NCI-H510A (cell line): ENCODE results near the gene HCN3.

Source experiments
- DNase-seq: peaks from one replicate; lab custom pipeline; 2025; lab: John Stamatoyannopoulos, UW

The HCN3 gene

DNA sequence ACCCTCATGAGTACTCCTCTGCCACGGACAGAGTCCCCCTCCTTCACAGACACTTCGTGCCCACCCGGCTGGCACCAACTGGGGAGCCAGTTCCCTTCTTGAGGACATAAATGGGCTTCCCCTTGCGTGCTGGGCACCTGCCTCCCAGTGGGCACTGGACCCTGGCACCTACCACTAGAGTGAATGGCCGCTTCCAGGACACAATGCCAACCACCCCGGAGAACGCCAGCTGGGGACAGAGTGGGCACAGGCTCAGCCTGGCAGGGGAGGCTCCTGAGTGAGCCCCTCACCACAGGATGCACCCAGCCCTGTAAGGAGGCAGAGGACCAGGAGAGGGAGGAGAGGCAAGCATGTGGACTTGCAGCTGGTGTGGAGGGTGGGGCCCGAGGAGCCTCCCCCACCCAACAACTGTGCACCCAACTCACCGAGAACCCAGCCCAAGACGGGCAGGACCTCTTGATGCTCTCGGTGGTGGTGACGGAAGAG, 23.0 kb upstream of the HCN3 start:
- no peak for DNase-seq

DNA sequence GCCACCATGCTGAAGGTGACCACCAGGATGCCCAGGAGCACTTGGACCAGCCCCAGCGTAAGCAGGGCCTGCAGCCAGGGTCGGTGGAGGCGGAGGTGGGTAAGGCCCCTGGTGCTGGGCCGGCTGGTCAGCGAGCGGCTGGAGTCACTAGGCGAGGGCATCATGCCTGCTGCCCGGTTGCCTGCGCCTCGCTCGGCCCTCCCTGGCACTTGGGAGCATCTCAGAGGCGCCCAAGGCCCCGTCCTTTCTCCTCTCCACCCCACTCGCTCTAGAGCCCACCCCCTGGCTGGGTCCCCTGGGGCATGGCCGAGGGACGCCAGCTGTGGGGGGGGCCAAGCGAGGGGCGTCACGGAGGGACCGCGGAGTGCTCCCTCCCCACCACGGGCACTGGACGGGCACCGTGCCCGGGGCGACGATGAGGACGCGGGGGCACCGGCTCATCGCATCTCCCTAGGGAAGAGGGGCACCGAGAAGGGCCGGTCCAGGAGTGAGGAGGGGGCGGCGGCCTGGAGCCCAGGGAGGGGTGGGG, 22.5 kb upstream of the HCN3 start:
- DNase-seq: no peak

DNA sequence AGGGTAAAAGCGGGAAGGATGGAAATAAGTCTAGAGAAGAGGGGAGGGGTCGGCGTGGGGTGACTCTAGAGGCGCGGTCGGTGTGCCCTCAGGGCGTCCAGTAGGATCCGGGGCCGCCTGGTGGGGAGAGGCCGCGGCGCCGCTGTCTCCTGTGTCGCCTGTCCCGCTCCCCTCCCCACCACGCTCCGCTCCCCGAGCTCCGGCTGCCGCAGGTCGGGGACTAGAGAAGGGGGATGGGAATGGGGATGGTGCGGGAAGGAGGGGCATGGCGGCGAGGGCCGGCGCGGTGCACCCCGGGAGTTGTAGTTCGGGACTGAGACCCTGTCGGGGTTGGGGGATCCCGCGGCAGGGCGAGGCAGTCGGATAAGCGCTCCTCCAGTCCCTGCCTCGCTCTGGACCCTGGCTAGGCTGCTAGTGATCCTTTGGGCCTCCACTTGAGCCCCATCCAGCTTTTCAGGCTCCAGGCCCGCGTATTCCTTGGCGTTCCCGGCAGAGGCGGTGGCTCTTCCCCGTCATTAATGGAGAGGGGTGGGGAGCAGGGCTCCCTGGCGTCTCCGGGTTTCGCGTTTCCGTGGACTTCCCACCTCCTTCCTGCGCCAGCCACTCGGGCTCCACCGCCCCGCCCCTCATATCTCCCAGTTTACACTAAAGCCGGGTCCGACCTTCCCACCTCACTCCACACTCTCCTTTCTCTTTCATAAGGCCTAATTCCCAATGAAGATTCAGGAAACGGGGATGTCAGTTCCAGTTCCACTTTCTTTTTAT, 21.8 kb upstream of the HCN3 start, which contains the start of gene ENTREP3:
Gene ENTREP3 (minus strand): TSS at position 241 of the 765 bp plus-strand sequence. CDS start 606 bp downstream, outside the sequence.
- DNase-seq: peak; percentile 49

DNA sequence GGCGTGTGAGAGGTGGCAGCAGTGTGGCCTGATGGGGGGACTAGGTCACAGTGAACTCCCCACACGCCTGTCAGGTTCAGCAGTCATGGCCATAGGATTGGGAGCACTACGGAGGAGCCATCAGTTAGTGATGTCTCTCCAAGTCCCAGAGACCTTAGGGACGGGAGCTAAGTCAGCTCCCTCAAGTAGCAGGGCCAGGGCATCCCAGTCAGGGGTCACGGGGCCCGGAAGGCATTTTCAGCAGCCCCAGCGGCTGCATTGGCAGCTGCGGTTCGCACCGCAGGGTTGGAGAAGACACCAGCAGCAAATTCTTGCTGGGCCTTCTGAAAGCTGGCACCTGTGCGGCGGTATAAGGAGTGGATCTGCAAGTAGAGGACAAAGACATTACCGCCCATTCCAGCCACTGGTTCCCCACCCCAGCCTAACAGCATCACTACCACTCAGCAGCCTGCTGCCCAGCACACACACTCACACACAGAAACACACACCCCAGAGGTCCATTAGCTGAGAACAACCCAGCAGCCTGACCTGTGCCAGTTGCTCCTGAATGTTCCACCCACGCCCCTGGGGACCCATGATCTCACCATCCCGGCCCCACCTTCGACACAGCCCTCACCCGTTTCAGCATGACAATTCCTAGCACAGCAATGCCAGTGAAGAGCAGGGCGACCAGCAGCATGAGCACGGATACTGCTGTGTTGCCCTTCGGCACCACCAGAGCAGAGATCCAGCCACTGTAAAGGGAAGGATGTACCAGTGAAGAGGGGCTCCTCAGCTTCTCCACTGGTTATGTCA, 21.0 kb upstream of the HCN3 start:
- no peak for DNase-seq

DNA sequence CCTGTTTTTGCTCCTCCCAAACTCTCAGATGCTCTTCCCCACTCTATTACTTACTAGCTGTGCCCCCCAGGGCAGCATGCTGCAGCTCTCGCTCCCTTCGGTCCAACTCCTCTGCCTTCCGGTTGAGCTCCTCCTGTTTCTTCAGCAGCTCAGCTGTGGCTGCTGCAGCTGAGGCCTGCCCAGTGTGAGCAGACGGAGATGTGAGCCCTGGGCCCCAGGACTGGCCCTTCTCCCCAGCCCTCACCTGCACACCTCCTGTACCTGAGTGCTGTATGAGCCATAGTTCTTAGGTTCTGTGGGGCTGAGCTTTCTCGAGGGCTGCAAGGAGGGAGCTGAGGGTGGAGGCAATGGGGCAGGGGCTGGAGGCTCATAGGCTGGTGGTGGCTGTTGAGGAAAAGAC, 17.0 kb upstream of the HCN3 start:
- DNase-seq: no peak

DNA sequence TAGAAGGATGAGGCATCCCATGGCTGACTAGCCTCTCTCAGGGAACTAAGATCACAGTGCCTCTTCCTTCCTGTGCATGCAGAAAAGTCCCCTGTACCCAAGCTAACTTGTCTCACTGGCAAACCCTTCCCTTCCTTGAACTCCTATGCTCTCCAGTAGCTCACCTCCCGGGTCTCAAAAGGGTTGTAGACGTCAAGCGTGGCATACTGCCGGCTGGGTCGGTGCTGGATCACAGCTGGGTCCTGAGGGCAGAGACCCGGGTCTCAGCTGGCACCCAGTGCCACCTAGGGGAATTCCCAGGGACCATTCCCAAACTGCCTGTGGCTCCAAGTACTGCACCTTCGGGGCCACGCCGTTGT, 15.8 kb upstream of the HCN3 start:
- DNase-seq: peak; percentile 15

DNA sequence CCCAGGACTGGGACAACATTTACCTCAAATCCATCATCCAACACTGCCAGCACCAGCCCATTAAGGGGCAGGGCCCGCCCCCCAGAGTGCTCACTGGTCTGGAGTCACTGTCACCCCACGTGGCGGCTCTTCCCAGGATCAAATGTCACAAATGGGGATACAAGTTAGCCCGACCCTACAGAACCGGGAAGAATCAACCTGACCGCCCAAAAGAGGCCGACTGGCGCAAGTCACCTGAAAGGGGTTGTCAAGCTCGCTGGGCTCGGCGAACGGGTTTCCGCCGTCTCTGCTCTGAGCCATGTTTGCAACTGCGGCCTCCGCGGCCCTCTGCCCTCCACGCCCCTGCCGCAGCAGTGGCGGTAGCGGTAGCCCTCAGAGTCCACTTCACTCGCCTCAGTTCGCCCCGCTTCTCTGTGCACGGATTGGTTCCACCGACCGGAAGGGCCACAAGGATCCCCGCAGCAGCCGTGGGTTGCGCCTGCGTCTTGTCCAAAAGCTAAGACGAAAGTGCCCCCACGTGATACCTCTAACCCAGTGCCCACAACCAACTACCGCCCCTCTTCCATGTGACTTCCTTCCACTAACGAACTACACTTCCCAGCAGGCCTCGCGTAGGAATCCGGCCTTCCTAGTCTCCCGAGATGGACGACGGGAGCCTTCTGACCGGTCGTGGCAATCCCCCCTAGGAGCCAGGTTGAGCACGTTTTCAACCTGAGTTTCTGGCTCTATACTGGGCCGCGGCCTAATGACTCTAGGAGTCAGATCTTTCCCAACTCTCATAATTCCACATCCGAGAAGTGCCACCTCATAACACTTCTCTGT, 15.2 kb upstream of the HCN3 start, which contains the start of gene SCAMP3:
Gene SCAMP3 (minus strand): TSS at position 509 of the 822 bp plus-strand sequence. CDS start 209 bp downstream, at position 300.
- DNase-seq: peak; percentile 96

DNA sequence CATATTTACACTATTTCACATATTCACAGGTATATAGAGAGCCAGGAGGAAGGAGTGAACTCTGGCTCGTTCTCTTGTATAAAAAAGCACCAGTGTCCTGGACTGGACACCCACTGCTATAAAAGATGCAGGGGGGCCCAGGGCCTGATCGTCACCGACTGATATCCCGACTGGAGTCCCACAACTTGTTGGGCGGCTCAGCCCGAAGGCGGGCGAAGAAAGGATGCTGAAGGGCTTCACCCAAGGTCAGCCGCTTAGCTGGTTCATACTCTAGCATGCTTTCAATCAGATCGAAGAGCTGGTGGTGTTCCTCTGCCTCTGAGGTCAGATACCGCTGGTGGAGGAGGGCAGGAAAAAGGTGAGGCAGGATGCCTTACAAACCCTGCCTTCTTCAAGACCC, 14.2 kb upstream of the HCN3 start:
- no peak for DNase-seq

DNA sequence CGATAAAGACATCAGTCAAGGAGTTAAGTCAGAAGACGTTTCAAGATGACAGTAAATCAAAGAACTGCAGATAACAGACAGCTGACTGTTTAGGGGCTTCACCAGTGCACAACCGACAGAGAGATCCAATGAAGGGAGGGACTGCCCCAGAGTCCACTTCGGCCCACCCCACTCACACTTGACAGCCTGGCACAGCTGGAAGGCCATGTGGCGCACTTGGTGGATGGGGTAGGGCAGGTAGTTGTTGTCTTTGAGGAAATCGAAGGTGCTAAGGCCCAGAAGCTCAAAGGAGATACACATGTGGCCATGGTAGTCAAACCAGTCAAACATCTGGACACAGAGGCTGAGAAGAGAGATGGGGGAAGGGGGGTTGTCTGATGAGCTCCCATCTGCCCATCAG, 10.7 kb upstream of the HCN3 start:
- DNase-seq: no peak

DNA sequence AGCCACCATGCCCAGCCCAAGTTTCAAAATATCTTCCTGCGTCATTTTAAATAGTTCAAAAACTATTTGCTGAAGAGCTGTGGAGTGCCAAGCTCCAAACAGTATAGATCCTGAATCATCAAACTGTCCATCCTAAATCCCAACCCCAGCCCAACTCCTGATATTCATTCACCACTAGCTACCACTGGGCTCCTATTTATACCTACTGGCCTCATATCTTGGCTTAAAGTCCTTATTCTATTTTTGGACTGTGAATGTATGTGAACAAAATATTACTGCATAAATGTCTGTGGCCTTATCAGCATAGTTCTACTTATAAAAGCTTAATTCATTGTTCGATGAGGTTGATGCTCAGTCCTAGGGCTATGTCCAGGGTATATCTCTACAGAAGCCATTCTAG, 9.9 kb upstream of the HCN3 start:
- no peak for DNase-seq

DNA sequence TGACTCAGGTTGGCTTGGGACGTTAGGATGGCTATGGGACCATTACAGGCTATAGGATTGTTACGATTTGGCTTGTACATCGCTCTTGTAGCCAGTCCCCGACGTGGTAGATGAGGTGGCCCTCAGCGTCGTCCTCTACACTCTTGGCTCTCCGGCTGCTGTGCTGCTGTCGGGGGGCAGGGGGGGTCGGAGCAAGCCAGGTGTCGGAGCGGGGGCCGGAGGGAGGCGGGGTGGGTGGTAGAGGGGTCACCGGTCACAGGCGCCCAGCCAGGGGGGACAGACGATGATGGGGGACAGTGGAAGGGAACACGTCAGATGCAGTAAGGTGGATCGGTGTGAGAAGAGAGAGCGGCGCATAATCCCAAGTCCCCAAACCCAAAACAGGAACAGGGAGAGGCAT, 8.6 kb upstream of the HCN3 start:
- DNase-seq: no peak

DNA sequence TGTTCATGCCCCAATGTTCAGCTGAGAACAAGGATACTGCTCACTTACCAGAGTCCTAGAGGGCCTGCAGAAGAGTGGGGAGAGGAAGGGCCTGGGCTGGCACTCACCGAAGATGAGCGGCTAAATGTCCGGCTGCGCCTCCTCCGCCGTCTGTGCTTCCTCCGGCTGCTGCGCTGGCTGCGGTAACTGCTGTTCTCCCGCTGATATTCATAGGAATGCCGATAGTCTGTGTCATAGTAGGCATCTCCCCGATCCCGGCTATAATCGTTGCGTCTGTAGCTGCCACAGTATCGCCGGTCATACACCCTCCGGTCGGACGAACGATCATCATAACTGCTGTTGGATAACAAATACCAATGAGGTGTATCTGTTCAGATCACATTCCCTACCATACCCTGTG, 7.9 kb upstream of the HCN3 start:
- no peak for DNase-seq

DNA sequence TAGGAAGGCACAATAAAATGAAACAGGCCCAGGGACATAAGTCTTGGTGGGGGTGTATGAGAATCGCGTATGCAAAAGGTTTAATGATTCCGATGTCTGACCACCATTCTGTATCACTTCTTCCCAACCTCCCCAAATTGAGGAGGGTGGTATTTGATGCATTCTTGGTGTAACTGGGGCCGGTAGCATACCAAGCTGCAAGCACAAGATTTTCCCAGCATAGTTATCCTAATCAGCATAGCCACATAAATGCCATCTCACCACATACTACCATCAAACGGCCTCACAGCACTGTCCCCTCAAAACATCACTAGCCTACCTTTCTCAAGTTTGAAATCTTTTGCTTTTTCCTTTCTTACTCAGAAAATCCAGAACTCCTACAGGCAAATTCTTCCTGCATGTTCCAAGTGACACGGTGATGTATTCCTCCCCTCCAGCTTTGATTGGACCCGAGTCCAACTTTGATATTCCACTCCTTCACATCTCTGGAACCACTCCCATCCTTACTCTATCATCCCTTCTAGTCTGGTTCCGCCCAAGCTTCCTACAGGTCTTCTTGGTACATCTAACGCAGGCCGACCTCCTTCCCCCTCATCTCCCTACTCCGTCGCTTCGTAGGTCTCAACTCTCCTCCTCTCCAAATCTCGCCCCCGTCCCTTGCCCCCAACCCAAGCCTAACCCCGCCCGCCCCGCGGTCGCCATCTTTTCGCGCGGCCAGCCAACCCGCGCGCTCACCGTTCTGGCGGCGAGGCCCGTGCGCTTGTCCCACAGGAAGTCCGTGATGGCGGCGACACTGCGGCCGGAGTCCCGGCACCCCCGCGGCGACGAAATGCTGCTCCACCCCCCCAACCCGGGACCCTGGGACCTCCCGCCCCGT, 4.6 kb upstream of the HCN3 start:
- peak; percentile 79 for DNase-seq

DNA sequence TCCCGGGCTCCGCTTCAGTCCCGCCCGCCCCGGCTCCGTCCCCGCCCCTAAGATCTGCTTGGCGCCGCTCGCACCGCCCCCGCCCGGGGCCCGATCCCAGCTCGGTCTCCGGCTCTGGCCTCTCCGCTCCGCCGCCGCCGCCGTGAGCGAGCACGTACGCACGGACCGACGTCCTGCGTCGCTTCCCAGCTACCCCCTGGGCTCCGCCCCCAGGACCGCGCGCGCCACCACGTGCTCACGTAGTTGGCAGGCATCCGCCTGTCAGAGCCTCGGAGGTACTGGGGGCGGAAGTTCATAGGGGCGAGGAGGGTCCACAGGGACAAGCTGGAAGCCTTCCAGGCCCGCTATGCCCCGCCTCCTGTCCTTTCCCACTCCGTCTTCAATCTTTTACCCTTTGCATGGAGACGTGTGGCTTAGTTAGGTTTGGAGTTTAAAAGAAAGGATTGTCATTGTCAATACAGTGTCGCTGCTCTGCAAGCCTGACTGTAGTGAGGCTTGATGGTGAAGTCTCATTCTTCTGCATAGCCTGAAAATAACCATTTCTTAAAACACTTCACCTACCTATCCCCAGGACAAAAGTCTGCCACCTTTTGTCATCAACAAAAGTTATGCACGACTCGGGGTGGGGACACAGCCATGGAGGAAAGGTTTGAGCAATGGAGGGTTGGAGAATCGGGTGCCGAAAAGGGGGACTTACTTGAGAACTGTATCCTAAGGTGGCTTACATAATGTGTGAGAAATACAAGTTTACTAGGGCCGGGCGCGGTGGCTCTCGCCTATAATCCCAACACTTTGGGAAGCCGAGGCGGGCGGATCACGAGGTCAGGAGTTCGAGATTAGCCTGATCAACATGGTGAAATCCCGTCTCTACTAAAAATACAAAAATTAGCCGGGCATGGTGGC, 3.7 kb upstream of the HCN3 start, which contains the start of gene CLK2:
Gene CLK2 (minus strand): TSS at position 162 of the 903 bp plus-strand sequence. CDS start 2,527 bp downstream, outside the sequence.
- peak; percentile 96 for DNase-seq

DNA sequence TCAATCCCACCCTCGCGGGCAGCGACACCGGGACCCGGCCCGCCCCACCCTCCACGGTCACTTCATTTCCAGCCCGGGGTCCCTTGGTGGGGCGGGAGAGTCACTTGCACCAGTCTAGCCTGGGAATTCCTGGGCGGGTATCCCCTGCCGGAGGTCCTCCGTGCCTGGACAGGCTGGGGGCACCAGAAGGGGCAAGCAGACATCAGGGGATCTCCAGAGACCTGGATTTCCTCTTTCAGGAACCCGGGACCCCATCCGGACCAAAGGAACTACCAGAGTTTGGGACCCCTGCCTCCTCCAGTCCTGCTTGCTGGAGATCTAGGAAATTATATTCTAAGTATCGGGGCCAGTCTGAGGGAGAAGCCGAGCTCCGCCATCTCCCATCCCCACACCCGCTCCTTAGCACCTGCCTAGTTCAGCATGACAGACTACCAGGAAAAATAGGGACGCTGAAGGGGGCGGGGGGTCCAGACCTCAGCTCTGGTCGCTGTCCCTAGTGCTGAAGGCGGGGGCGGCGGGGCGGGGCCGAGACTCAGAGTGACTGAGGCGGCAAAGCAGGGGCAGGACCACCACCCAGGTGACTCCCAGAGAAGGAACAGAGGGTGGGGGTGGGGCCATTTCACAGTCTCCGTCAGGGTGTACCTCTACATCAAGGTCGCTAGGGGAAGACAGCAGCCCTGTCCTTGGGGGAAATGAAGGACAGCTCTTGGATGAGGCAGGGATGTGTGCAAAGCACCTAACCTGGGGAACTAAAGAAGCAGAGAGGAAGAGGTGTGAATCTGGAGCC, 832 bp downstream of the HCN3 start:
- DNase-seq: peak; percentile 58

DNA sequence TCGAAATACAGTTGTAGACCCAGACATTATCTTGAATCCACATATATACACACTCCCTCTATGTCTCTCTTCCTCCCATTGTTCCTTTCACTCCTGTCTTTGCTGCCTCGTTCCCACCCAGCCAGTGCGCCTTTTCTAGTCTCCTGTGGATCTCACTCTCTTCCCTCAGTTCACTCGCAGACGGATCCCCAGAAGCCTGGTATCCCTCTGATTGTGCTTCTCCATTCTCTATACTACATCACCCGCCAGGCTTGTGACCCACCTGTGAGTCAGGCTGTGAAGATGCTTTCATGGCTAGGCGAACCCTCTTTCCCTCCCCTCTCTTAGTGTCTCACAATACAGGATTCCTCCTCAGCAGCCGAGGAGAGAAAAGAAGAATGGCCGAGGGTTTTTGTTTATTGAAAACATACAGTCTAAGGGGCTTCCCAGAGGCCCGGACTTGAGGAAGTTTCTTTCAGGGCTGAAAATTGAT, 1.5 kb downstream of the HCN3 start:
- no peak for DNase-seq

DNA sequence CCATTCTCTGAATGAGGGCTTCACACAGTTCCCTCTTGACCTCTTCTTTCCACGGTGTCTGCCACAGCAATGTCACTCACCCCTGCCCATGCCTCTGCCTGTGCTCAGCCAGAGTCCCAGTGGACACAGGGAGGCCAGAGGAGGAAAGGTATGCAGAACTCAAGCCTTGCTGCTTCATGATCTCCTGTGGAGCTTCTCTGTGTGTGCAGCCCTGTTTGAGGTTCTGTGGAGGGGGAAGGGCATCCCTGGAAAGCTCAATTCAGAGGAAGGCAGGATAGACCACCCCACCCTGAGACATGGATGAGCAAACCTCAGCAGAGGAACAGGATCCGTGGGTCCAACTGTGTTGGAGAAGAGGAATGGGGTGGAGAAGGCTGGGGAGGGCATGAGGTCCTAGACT, 2.0 kb downstream of the HCN3 start:
- no peak for DNase-seq

DNA sequence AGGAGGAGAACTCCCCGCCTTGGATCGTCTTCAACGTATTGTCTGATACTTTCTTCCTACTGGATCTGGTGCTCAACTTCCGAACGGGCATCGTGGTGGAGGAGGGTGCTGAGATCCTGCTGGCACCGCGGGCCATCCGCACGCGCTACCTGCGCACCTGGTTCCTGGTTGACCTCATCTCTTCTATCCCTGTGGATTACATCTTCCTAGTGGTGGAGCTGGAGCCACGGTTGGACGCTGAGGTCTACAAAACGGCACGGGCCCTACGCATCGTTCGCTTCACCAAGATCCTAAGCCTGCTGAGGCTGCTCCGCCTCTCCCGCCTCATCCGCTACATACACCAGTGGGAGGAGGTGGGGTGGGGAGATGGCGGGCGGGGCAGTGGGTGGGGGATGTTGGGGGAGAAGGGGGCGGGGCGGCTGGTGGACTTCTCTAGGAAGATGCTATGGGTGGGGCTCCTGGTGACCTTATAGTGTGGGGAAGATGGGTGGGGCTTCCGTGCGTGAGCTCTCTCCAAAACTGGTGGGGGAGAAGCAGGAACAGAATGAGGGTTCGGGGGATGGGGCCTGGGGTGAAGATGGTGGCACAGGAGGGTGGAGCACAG, 5.3 kb downstream of the HCN3 start:
- DNase-seq: no peak
